Activated T-cell treated with anti-CD3 and anti-CD28 coated beads, Interleukin-2, amount 50 U/mL, for 4 hours (primary cell): Measurements from ENCODE around the gene CPNE9. TPM values are rescaled to one million over a fixed set of nuclear protein-coding genes. Genes with fewer than 3 reads are reported as not detected.

ENCODE experiments used
- ATAC-seq, 2 donors: fragments of 200-7000 bp; cut with Tn5 transposase; one replicate each; pipeline ENCODE4 v1.10.0; 2021
- DNase-seq: peaks from one replicate; pipeline ENCODE4 v3.0.0-alpha.2; 2020
- H3K27me3 Mint-ChIP-seq: one replicate; pipeline ENCODE4 v1.8.0; 2021; ENCODE audit warnings: low read depth, mixed read lengths
- H3K36me3 Mint-ChIP-seq: one replicate; pipeline ENCODE4 v1.8.0; 2022; ENCODE audit warnings: mixed read lengths; ENCODE audit not compliant: insufficient read depth
- H3K4me1 Mint-ChIP-seq: one replicate; pipeline ENCODE4 v1.8.0; 2021; ENCODE audit warnings: low read depth, mixed read lengths
- H3K4me3 Mint-ChIP-seq: one replicate; pipeline ENCODE4 v1.8.0; 2021; ENCODE audit warnings: mild to moderate bottlenecking, moderate library complexity, mixed read lengths
- H3K9me3 Mint-ChIP-seq: one replicate; pipeline ENCODE4 v1.8.0; 2021; ENCODE audit warnings: mixed read lengths
- total RNA-seq, 3 donors: library from RNA; stranded (reverse); gene quantifications; one replicate each; pipeline ENCODE4 v1.2.1, GENCODE V29; 2021

The CPNE9 gene
- total RNA-seq, 3 donors from 2014 or later = 0.19 TPM; not detected in 2

DNA sequence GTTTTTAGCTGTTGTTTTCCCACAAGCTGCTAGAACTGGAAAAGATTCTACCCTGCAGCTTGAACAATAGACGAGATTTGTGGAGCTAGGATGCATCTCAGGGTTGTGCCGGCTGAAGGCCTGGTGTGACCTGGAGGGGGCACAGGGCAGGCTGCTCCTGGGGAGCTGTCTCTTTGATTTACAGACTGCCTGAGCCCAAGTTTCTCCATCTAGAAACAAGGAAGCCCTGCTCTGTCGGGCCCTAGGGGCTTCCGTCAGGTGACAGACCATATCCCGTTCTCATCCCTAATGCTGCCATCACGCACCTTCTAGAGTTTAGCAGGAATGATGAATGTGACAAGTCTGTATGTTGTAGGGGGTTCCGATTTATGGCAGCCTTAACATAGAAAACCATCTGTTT lies 7.9 kb upstream of the CPNE9 start:
- no peak for DNase-seq
- no peak overlapping the region for H3K4me3 Mint-ChIP-seq

GRCh38 chr3:9696480-9697220 lies 7.0 kb upstream of the CPNE9 start:
- ATAC-seq (no peak), DNase-seq (no peak)
- Mint-ChIP-seq H3K9me3 (no peaks in the 10 kb centered on the region), H3K4me1 (no peaks in the 10 kb centered on the region), H3K36me3 (peaks cover 56% of the 10 kb centered on the region), H3K4me3 (no peak overlapping the region), H3K27me3 (no peaks in the 10 kb centered on the region)

More for the DNA sequence above, 7.9 kb upstream of the CPNE9 start:
- ATAC-seq = no peak
- Mint-ChIP-seq H3K36me3 (peaks cover 52% of the 10 kb centered on the region), H3K4me1 (no peaks in the 10 kb centered on the region), H3K9me3 (no peaks in the 10 kb centered on the region), H3K27me3 (no peaks in the 10 kb centered on the region)

- ATAC-seq (no peak), DNase-seq (no peak)
- Mint-ChIP-seq H3K27me3 (peaks cover under 1% of the 10 kb centered on the region), H3K4me1 (peaks cover under 1% of the 10 kb centered on the region), H3K36me3 (peaks cover 53% of the 10 kb centered on the region), H3K4me3 (no peak overlapping the region), H3K9me3 (no peaks in the 10 kb centered on the region)
These were observed 5.7 kb upstream of the CPNE9 start for GRCh38 chr3:9697892-9698291.

DNA sequence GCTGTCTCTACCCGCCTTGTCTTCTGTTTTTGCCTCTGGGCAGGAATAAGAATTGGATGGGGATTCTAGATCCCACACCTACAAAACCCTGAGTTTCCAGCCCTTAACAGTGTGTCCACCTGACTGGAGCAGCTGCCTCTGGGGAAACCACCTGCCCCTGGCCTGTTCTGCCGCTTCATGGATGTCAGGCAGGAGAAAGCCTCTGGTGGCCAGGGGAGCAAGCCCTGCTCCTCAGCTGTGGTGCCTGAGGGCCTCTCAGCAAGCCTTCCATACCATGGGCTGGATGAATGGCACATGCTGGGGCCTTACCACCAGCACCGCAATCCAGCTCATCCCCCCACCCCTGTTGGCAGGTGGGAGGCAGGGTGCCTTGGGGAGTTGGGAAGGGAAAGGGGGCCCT lies 5.3 kb upstream of the CPNE9 start:
- no peak overlapping the region for H3K4me3 Mint-ChIP-seq
- no peak for ATAC-seq
- H3K36me3 Mint-ChIP-seq = peaks cover 51% of the 10 kb centered on the region

DNA sequence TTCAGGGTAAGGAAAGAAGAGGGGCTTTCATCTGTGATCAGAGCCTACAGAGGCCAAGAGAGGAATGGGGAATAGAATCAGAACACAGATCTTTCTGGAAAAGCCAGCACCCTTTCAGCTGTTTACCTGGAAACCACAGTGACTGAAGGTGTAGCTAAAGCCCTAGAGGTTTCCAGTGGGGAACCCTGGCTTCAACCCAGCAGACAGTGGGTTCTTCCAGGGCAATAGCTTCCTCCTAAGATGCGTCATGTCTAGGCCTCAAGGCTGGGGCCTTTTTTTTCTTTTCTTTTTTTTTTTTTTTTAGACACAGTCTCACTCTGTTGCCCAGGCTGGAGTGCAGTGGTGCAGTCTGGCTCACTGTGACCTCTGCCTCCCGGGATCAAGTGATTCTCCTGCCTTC lies 3.1 kb upstream of the CPNE9 start:
- no peak for ATAC-seq
- Mint-ChIP-seq H3K9me3 (no peaks in the 10 kb centered on the region), H3K36me3 (peaks cover 33% of the 10 kb centered on the region), H3K27me3 (peaks cover 18% of the 10 kb centered on the region), H3K4me3 (no peak overlapping the region), H3K4me1 (peaks cover 15% of the 10 kb centered on the region)
- no peak for DNase-seq

More for the DNA sequence above, 5.3 kb upstream of the CPNE9 start:
- peaks cover 5% of the 10 kb centered on the region for H3K4me1 Mint-ChIP-seq
- H3K9me3 Mint-ChIP-seq = no peaks in the 10 kb centered on the region
- no peak for DNase-seq
- H3K27me3 Mint-ChIP-seq = peaks cover 5% of the 10 kb centered on the region

DNA sequence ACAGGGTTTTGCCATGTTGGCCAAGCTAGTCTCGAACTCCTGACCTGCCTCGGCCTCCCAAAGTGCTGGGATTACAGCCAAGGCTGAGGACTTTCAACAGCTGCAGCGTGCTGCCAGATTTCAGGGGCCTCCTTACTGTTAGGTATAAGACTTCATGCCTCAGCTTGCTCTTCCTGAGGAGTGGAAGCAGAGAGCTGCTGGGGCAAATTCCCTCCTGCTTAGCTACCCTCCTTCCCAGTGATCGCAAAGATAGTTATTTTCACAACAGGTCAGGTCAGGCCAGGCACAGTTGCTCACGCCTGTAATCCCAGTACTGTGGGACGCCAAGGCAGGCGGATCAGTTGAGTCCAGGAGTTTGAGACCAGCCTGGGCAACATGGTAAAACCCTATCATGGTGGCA lies 2.6 kb upstream of the CPNE9 start:
- Mint-ChIP-seq H3K4me3 (no peak overlapping the region), H3K27me3 (peaks cover 20% of the 10 kb centered on the region), H3K9me3 (no peaks in the 10 kb centered on the region), H3K36me3 (peaks cover 32% of the 10 kb centered on the region), H3K4me1 (peaks cover 15% of the 10 kb centered on the region)
- no peak for DNase-seq
- ATAC-seq = no peak

- H3K27me3 Mint-ChIP-seq = peaks cover 23% of the 10 kb centered on the region
- H3K36me3 Mint-ChIP-seq = peaks cover 32% of the 10 kb centered on the region
- H3K4me1 Mint-ChIP-seq = peaks cover 15% of the 10 kb centered on the region
- DNase-seq (no peak), ATAC-seq (no peak)
- H3K4me3 Mint-ChIP-seq = no peak overlapping the region
- H3K9me3 Mint-ChIP-seq = no peaks in the 10 kb centered on the region
These were observed 1.9 kb upstream of the CPNE9 start for GRCh38 chr3:9701711-9702110.

DNA sequence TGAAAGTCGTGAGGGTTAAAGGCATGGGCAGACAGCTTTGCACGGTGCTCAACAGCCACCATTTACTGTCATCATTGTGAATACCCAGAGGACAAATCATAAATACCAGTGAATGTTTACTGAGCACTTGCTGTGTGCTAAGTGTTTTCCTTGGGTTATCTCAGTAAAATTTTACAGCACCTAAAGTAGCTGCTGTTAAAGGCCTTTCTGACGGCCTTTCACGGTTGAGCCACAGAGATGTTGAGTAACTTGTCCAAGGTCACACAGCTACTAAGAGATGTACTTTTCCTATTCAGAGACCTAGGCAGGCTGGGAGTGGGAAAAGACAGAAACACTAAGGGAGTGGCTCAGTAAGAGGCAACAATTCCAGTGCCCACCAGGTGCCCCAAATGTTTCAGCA lies 393 bp upstream of the CPNE9 start:
- Mint-ChIP-seq H3K36me3 (peaks cover 24% of the 10 kb centered on the region), H3K4me3 (no peak overlapping the region), H3K9me3 (no peaks in the 10 kb centered on the region), H3K4me1 (peaks cover 15% of the 10 kb centered on the region), H3K27me3 (peaks cover 23% of the 10 kb centered on the region)
- no peak for ATAC-seq
- no peak for DNase-seq

DNA sequence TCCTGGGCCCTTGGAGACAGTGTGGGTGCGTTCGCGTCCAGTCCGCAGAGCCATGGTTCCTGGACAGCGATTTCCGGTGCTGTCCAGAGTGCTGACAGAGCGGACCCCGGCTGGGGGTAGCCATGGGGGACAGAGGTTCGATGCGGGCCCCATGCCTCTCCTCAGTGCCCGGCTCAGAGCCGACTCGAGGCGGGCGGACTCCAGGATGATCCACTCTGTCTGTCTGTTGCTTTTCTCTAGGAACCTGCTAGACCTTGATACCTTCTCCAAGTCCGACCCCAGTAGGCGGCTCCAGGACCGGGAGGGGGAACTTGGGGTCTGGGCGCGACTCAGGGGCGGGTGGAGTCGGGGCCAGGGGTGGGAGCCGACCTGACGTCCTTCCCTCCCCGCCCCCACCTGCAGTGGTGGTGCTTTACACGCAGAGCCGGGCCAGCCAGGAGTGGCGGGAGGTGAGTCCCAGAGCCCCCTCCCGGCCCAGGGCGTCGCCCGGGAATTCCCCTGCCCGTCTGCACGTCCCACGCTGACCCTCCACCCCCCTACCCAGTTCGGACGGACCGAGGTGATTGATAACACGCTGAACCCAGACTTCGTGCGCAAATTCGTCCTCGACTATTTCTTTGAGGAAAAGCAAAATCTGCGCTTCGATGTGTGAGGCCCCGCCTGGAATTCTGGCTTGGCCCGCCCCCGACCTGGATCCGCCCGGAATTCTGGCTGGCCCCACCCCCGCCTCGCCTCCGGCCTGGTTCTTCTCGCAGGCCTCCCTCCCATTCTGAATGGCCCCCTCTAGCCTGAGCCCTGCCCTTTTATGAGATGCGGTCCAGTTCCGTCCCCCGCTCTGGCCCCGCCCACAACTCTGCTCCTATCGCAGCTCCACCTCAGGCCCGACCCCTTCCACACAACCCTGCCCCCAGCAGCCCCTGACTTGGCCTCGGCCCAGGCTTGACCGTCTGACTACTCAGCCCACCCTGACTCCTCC lies 1.0 kb downstream of the CPNE9 start:
- DNase-seq = no peak
- peak overlapping the region; percentile 53 for H3K4me3 Mint-ChIP-seq
- no peaks in the 10 kb centered on the region for H3K9me3 Mint-ChIP-seq
- peak; percentile 29 to 53 for ATAC-seq
- peaks cover 23% of the 10 kb centered on the region for H3K36me3 Mint-ChIP-seq
- peaks cover 15% of the 10 kb centered on the region for H3K4me1 Mint-ChIP-seq
- peaks cover 23% of the 10 kb centered on the region for H3K27me3 Mint-ChIP-seq

DNA sequence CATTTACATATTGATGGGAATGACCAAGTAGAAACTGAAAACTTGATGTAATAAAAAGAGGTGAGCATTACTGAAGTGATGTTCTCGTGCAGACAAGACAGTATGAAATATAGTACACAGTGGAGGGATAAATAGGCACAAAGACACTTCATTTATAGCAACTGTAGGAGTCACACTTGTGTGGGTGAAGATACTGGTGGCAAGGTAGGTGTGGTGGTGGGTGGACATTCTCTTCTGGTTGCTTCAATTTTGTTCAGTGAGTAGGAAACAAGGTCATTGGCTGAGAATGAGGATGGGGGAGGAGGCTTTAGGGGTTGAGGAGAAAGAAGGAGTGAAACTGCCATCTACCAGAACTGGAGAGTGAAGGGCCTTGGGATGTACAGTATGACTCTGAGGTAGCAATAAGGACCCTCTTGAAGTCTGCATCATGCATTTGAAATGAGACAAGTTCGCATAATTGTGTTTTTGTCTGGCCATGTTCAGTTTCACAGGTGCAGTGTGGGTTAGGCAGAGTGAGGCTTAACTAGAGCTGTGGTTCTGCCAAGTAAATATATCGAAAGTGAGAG lies 6.6 kb downstream of the CPNE9 start:
- H3K36me3 Mint-ChIP-seq = no peaks in the 10 kb centered on the region
- no peaks in the 10 kb centered on the region for H3K9me3 Mint-ChIP-seq
- ATAC-seq (peak; percentile 28 to 40), DNase-seq (no peak)
- H3K4me3 Mint-ChIP-seq = no peak overlapping the region
- no peaks in the 10 kb centered on the region for H3K4me1 Mint-ChIP-seq
- H3K27me3 Mint-ChIP-seq = peaks cover 8% of the 10 kb centered on the region

DNA sequence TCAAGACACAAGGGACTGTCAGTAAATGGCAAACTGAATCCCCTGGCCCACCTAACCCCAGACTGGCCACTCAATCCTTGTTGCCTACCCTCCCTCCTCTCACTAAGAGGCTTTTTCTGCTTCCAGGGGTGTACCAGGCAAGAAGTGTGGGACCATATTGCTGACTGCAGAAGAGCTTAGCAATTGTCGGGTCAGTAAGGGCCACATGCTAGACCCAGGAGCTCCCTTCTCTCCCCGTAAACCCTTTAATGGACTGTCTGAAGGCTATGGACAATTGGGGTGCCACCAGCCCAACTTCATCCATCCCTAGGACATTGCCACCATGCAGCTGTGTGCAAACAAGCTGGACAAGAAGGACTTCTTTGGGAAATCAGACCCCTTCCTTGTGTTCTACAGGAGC lies 8.8 kb downstream of the CPNE9 start:
- Mint-ChIP-seq H3K9me3 (no peaks in the 10 kb centered on the region), H3K36me3 (no peaks in the 10 kb centered on the region), H3K4me3 (no peak overlapping the region), H3K4me1 (peaks cover under 1% of the 10 kb centered on the region), H3K27me3 (no peaks in the 10 kb centered on the region)
- no peak for DNase-seq
- ATAC-seq = no peak

DNA sequence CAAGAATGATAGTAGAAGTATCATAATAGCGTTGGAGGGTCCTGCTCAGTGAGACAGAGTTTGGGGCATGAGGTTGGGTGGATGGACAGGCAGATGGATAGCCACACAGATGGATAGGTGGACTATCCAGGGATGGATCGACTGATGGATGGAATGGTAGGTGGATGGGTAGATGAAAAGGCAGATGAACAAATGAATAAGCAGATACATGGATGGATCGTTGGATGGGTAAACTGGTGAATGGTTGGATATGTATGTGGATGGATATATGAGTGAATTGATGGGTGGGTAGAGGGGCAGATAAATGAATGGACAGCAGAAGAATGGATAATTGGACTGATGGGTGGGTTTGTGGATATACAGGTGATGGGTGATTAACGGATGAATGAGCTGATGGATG lies 9.5 kb downstream of the CPNE9 start:
- no peak overlapping the region for H3K4me3 Mint-ChIP-seq
- no peak for ATAC-seq
- H3K27me3 Mint-ChIP-seq = no peaks in the 10 kb centered on the region
- H3K4me1 Mint-ChIP-seq = peaks cover 8% of the 10 kb centered on the region
- no peak for DNase-seq
- H3K36me3 Mint-ChIP-seq = no peaks in the 10 kb centered on the region
- H3K9me3 Mint-ChIP-seq = no peaks in the 10 kb centered on the region

DNA sequence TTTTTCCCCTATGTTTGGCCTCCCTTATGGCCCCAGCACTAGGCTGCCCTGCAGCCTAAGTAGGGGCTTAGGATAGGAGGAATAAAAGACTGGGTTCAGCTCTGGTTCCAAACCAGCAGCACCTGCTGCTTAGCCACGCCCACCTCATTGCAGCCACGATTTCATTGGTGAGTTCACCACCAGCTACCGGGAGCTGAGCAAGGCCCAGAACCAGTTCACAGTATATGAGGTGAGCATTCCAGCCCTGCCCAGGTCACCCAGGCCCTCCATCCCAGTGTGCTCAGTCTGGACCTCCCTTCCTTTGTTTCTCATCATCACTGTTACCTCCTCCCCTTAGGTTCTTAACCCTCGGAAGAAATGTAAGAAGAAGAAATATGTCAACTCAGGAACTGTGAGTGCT lies 11.5 kb downstream of the CPNE9 start:
- ATAC-seq (no peak), DNase-seq (no peak)
- Mint-ChIP-seq H3K4me1 (peaks cover 11% of the 10 kb centered on the region), H3K27me3 (no peaks in the 10 kb centered on the region), H3K4me3 (no peak overlapping the region), H3K9me3 (no peaks in the 10 kb centered on the region), H3K36me3 (no peaks in the 10 kb centered on the region)

- peak; percentile 87 to 93 for ATAC-seq
- no peaks in the 10 kb centered on the region for H3K36me3 Mint-ChIP-seq
- DNase-seq = no peak
- H3K4me1 Mint-ChIP-seq = peaks cover 11% of the 10 kb centered on the region
- no peaks in the 10 kb centered on the region for H3K9me3 Mint-ChIP-seq
- H3K27me3 Mint-ChIP-seq = no peaks in the 10 kb centered on the region
- no peak overlapping the region for H3K4me3 Mint-ChIP-seq
These were observed 12.3 kb downstream of the CPNE9 start for GRCh38 chr3:9715764-9716437.
